ENCODE measurements around the gene BARHL1. TPM values are rescaled to one million over a fixed set of nuclear protein-coding genes. Genes with fewer than 3 reads are reported as not detected.
"Not testable (repeated sequence)": the region's sequence is repeated elsewhere in the genome, so short reads cannot be mapped to it uniquely, and the experiment has no call there.

The BARHL1 gene
- total RNA-seq, 1 donor from 2014 or later, result not detected

- intact Hi-C loops (cut with micrococcal nuclease), result no loop called here
Measured at GRCh38 chr9:132562306-132562573, 20.2 kb upstream of the BARHL1 start.

DNA sequence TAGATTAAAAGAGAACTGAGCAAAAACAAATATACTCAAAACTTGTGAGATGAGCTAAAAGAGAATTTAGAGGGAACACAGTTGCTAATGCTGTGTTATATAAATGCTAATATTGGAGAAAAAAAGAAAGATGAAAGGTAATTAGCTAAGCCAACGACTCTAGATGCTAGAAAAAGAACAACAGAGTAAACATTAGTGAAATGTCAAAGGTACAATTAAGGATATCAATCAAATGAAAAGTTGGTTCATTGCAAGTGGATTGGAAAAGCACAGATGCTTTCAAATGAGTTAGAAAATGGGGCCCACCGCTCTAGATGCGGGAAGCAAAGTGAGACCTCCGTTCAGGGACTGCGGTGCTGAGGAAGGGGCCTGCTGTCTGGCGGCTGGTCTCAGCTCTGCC lies 17.9 kb upstream of the BARHL1 start:
- H3K27me3 Mint-ChIP-seq (ENCODE audit: low read depth), result peaks cover 14% of the 10 kb centered on the region
- H3K27ac Mint-ChIP-seq, result no peak overlapping the region
- intact Hi-C loops (cut with micrococcal nuclease), result no loop called here
- H3K36me3 Mint-ChIP-seq (ENCODE audit: low read depth), result no peaks in the 10 kb centered on the region
- H3K4me3 Mint-ChIP-seq (ENCODE audit: low read depth), result no peak overlapping the region
- DNase-seq (ENCODE audit: low spot score), result no peak
- H3K9me3 Mint-ChIP-seq, result no peaks in the 10 kb centered on the region
- H3K4me1 Mint-ChIP-seq (ENCODE audit: low read depth), result no peaks in the 10 kb centered on the region

More at GRCh38 chr9:132562306-132562573, 20.2 kb upstream of the BARHL1 start:
- no peak overlapping the region for H3K27ac Mint-ChIP-seq
- peaks cover 15% of the 10 kb centered on the region for H3K27me3 Mint-ChIP-seq (ENCODE audit: low read depth)
- DNase-seq (ENCODE audit: low spot score), result no peak
- no peaks in the 10 kb centered on the region for H3K36me3 Mint-ChIP-seq (ENCODE audit: low read depth)
- H3K4me3 Mint-ChIP-seq (ENCODE audit: low read depth), result no peak overlapping the region
- no peaks in the 10 kb centered on the region for H3K9me3 Mint-ChIP-seq
- no peaks in the 10 kb centered on the region for H3K4me1 Mint-ChIP-seq (ENCODE audit: low read depth)

DNA sequence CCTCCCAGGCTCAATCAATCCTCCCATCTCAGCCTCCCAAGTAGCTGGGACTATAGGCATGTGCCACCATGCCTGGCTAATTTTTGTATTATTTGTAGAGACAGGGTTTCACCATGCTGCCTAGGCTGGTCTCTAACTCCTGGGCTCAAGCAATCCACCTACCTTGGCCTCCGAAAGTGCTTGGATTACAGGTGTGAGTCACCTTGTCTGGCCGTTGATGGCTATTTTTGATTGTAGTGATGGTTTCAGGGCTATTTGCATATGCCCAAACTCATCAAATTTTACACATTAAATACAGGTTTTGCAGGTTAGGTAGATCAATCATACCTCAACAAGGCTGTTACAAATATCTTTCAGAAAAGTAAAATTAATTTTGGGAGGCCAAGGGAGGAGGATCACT lies 13.6 kb upstream of the BARHL1 start:
- H3K36me3 Mint-ChIP-seq (ENCODE audit: low read depth); intact Hi-C loops (cut with micrococcal nuclease); H3K4me1 Mint-ChIP-seq (ENCODE audit: low read depth); H3K9me3 Mint-ChIP-seq; DNase-seq (ENCODE audit: low spot score); H3K27ac Mint-ChIP-seq; H3K27me3 Mint-ChIP-seq (ENCODE audit: low read depth); H3K4me3 Mint-ChIP-seq (ENCODE audit: low read depth): not testable (repeated sequence)

GRCh38 chr9:132571806-132572600 lies 10.4 kb upstream of the BARHL1 start:
- Mint-ChIP-seq H3K9me3 (no peaks in the 10 kb centered on the region), H3K4me3 (ENCODE audit: low read depth) (no peak overlapping the region), H3K4me1 (ENCODE audit: low read depth) (no peaks in the 10 kb centered on the region), H3K27ac (no peak overlapping the region), H3K27me3 (ENCODE audit: low read depth) (peaks cover 21% of the 10 kb centered on the region), H3K36me3 (ENCODE audit: low read depth) (no peaks in the 10 kb centered on the region)
- intact Hi-C loops (cut with micrococcal nuclease), result no loop called here
- DNase-seq (ENCODE audit: low spot score), result no peak

- intact Hi-C loops (cut with micrococcal nuclease), result no loop called here
- no peak overlapping the region for H3K27ac Mint-ChIP-seq
- H3K9me3 Mint-ChIP-seq, result no peaks in the 10 kb centered on the region
- no peaks in the 10 kb centered on the region for H3K36me3 Mint-ChIP-seq (ENCODE audit: low read depth)
- H3K27me3 Mint-ChIP-seq (ENCODE audit: low read depth), result peaks cover 31% of the 10 kb centered on the region
- no peak overlapping the region for H3K4me3 Mint-ChIP-seq (ENCODE audit: low read depth)
- DNase-seq (ENCODE audit: low spot score), result no peak
- H3K4me1 Mint-ChIP-seq (ENCODE audit: low read depth), result no peaks in the 10 kb centered on the region
Measured at GRCh38 chr9:132572921-132573320, 9.5 kb upstream of the BARHL1 start.

DNA sequence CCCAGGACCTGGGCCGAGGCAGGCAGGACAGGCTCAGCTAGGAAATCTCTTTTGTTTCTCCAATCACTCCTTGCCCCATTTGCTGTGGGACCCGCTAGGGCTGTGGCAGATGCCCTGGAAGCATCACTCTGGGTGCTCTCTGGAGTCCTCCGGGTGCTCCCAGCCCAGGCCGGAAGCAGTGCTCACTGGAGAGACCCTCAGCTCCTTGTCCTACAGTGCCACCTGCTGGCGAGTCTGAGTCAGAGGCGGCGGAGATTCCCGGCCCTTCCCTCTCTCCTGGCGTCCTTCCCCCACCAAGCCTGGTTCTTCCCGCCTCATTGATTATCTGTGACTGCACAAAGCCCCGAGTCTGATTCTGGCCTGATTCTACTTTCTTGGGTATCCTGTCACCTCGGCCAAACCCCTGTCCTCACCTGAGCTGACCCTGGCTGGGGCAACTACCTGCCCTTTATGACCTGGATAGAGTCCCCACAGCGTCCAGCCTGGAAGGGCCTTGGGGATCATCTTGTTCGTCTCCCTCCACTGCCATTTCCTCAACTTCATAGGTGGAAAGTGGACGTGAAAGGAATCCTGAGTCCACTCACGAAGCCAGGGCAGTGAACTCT lies 7.3 kb upstream of the BARHL1 start:
- H3K4me1 Mint-ChIP-seq (ENCODE audit: low read depth), result no peaks in the 10 kb centered on the region

GRCh38 chr9:132575811-132576210 lies 6.6 kb upstream of the BARHL1 start:
- no peak for DNase-seq (ENCODE audit: low spot score)
- H3K27me3 Mint-ChIP-seq (ENCODE audit: low read depth), result peaks cover 49% of the 10 kb centered on the region
- no peaks in the 10 kb centered on the region for H3K9me3 Mint-ChIP-seq
- H3K4me1 Mint-ChIP-seq (ENCODE audit: low read depth), result no peaks in the 10 kb centered on the region
- H3K27ac Mint-ChIP-seq, result no peak overlapping the region
- H3K36me3 Mint-ChIP-seq (ENCODE audit: low read depth), result no peaks in the 10 kb centered on the region
- no peak overlapping the region for H3K4me3 Mint-ChIP-seq (ENCODE audit: low read depth)
- intact Hi-C loops (cut with micrococcal nuclease), result loop anchor here (1.0 kb wide), 1 partner anchor 165 kb away; no protein-coding TSS in a partner anchor

More for the DNA sequence above, 7.3 kb upstream of the BARHL1 start:
- no peak overlapping the region for H3K27ac Mint-ChIP-seq
- H3K9me3 Mint-ChIP-seq, result no peaks in the 10 kb centered on the region
- peaks cover 46% of the 10 kb centered on the region for H3K27me3 Mint-ChIP-seq (ENCODE audit: low read depth)
- intact Hi-C loops (cut with micrococcal nuclease), result loop anchor here (1.0 kb wide), 1 partner anchor 164 kb away; no protein-coding TSS in a partner anchor
- H3K4me3 Mint-ChIP-seq (ENCODE audit: low read depth), result no peak overlapping the region
- H3K36me3 Mint-ChIP-seq (ENCODE audit: low read depth), result no peaks in the 10 kb centered on the region
- DNase-seq (ENCODE audit: low spot score), result peak; percentile 22

GRCh38 chr9:132577119-132577518 lies 5.3 kb upstream of the BARHL1 start:
- peaks cover 62% of the 10 kb centered on the region for H3K27me3 Mint-ChIP-seq (ENCODE audit: low read depth)
- peaks cover 6% of the 10 kb centered on the region for H3K4me1 Mint-ChIP-seq (ENCODE audit: low read depth)
- H3K9me3 Mint-ChIP-seq, result no peaks in the 10 kb centered on the region
- no peak overlapping the region for H3K27ac Mint-ChIP-seq
- no peak overlapping the region for H3K4me3 Mint-ChIP-seq (ENCODE audit: low read depth)
- H3K36me3 Mint-ChIP-seq (ENCODE audit: low read depth), result no peaks in the 10 kb centered on the region
- intact Hi-C loops (cut with micrococcal nuclease), result no loop called here
- no peak for DNase-seq (ENCODE audit: low spot score)

GRCh38 chr9:132578367-132578932 lies 4.0 kb upstream of the BARHL1 start:
- H3K4me1 Mint-ChIP-seq (ENCODE audit: low read depth), result peaks cover 6% of the 10 kb centered on the region
- H3K4me3 Mint-ChIP-seq (ENCODE audit: low read depth), result no peak overlapping the region
- H3K27me3 Mint-ChIP-seq (ENCODE audit: low read depth), result peaks cover 68% of the 10 kb centered on the region
- no peak overlapping the region for H3K27ac Mint-ChIP-seq
- no peak for DNase-seq (ENCODE audit: low spot score)
- H3K9me3 Mint-ChIP-seq, result no peaks in the 10 kb centered on the region
- intact Hi-C loops (cut with micrococcal nuclease), result no loop called here
- no peaks in the 10 kb centered on the region for H3K36me3 Mint-ChIP-seq (ENCODE audit: low read depth)

GRCh38 chr9:132579427-132579798 lies 3.0 kb upstream of the BARHL1 start:
- no peak overlapping the region for H3K27ac Mint-ChIP-seq
- H3K27me3 Mint-ChIP-seq (ENCODE audit: low read depth), result peaks cover 71% of the 10 kb centered on the region
- intact Hi-C loops (cut with micrococcal nuclease), result no loop called here
- peaks cover 6% of the 10 kb centered on the region for H3K4me1 Mint-ChIP-seq (ENCODE audit: low read depth)
- no peak for DNase-seq (ENCODE audit: low spot score)
- no peak overlapping the region for H3K4me3 Mint-ChIP-seq (ENCODE audit: low read depth)
- no peaks in the 10 kb centered on the region for H3K9me3 Mint-ChIP-seq
- no peaks in the 10 kb centered on the region for H3K36me3 Mint-ChIP-seq (ENCODE audit: low read depth)

GRCh38 chr9:132582786-132583583 lies 579 bp downstream of the BARHL1 start:
- Mint-ChIP-seq H3K4me1 (ENCODE audit: low read depth) (peaks cover 8% of the 10 kb centered on the region), H3K27ac (no peak overlapping the region), H3K27me3 (ENCODE audit: low read depth) (peaks cover 72% of the 10 kb centered on the region), H3K4me3 (ENCODE audit: low read depth) (no peak overlapping the region), H3K9me3 (no peaks in the 10 kb centered on the region), H3K36me3 (ENCODE audit: low read depth) (no peaks in the 10 kb centered on the region)
- intact Hi-C loops (cut with micrococcal nuclease), result no loop called here
- no peak for DNase-seq (ENCODE audit: low spot score)

- Mint-ChIP-seq H3K36me3 (ENCODE audit: low read depth) (no peaks in the 10 kb centered on the region), H3K4me1 (ENCODE audit: low read depth) (peaks cover 8% of the 10 kb centered on the region), H3K9me3 (no peaks in the 10 kb centered on the region), H3K27me3 (ENCODE audit: low read depth) (peaks cover 73% of the 10 kb centered on the region), H3K4me3 (ENCODE audit: low read depth) (no peak overlapping the region), H3K27ac (no peak overlapping the region)
- intact Hi-C loops (cut with micrococcal nuclease), result no loop called here
- DNase-seq (ENCODE audit: low spot score), result no peak
Measured at GRCh38 chr9:132583584-132584304, 1.3 kb downstream of the BARHL1 start.

Data from activated T-helper 2 cell treated with anti-CD3 and anti-CD28 coated beads, Interferon-gamma antibody, Interleukin-2, Interleukin-4, amounts not matched to agents 10 μg/mL and 5 μg/mL and 100 μg/mL, durations not matched to agents 14 hours and 24 hours and 36 hours (primary cell).